SK-N-SH treated with all-trans-retinoic acid at 6 μM for 48 hours (cell line): ENCODE measurements around the gene FAM237B.

Source experiments
- ATAC-seq: fragments of 200-7000 bp; cut with Tn5 transposase; 3 replicates; pipeline ENCODE4 v1.9.1; 2020; ENCODE audit warnings: mild to moderate bottlenecking, moderate library complexity
- ARNTL ChIP-seq: fragments of 450-650 bp; formaldehyde crosslinking; IDR thresholded peaks from 2 replicates; pipeline ENCODE4 v1.5.0; 2020; ENCODE audit warnings: low read depth, mild to moderate bottlenecking, moderate library complexity, borderline replicate concordance
- BACH2 ChIP-seq: fragments of 250-450 bp; sonication (Bioruptor Pico); IDR thresholded peaks from 2 replicates; pipeline ENCODE4 v1.9.0; 2021; ENCODE audit warnings: mild to moderate bottlenecking, borderline replicate concordance
- CREB5 ChIP-seq: fragments of 250-450 bp; sonication (Bioruptor Pico); IDR thresholded peaks from 2 replicates; pipeline ENCODE4 v1.5.1; 2020; ENCODE audit warnings: low read depth, mild to moderate bottlenecking, moderate library complexity
- CSDC2 ChIP-seq: fragments of 250-450 bp; sonication (Bioruptor Pico); IDR thresholded peaks from 2 replicates; pipeline ENCODE4 v1.5.0; 2020; ENCODE audit warnings: mild to moderate bottlenecking, moderate library complexity
- CSRNP3 ChIP-seq: fragments of 250-450 bp; sonication (Bioruptor Pico); IDR thresholded peaks from 2 replicates; pipeline ENCODE4 v1.5.1; 2021; ENCODE audit warnings: mild to moderate bottlenecking, moderate library complexity
- ESRRG ChIP-seq: fragments of 250-450 bp; sonication (Bioruptor Pico); IDR thresholded peaks from 2 replicates; pipeline ENCODE4 v1.6.1; 2021; ENCODE audit warnings: mild to moderate bottlenecking
- GLIS3 ChIP-seq: fragments of 250-450 bp; sonication (Bioruptor Pico); IDR thresholded peaks from 2 replicates; pipeline ENCODE4 v1.5.0; 2020; ENCODE audit warnings: mild to moderate bottlenecking, moderate library complexity
- ISL1 ChIP-seq: fragments of 250-450 bp; sonication (Bioruptor Pico); IDR thresholded peaks from 2 replicates; pipeline ENCODE4 v2.1.2; 2022; ENCODE audit warnings: mild to moderate bottlenecking, moderate library complexity
- OSR1 ChIP-seq: fragments of 250-450 bp; sonication (Bioruptor Pico); IDR thresholded peaks from 2 replicates; pipeline ENCODE4 v1.8.0; 2022; ENCODE audit warnings: moderate library complexity, mild to moderate bottlenecking, inconsistent platforms
- PATZ1 ChIP-seq: fragments of 250-450 bp; sonication (Bioruptor Pico); IDR thresholded peaks from 2 replicates; pipeline ENCODE4 v1.8.0; 2020; ENCODE audit warnings: mild to moderate bottlenecking, moderate library complexity, borderline replicate concordance
- POU6F1 ChIP-seq: fragments of 250-450 bp; sonication (Bioruptor Pico); IDR thresholded peaks from 2 replicates; pipeline ENCODE4 v1.8.0; 2021; ENCODE audit warnings: low read depth, mild to moderate bottlenecking, moderate library complexity, borderline replicate concordance
- PPARA ChIP-seq: fragments of 250-450 bp; sonication (Bioruptor Pico); IDR thresholded peaks from 2 replicates; pipeline ENCODE4 v1.5.0; 2020; ENCODE audit warnings: mild to moderate bottlenecking, borderline replicate concordance
- RARB ChIP-seq: fragments of 250-450 bp; sonication (Bioruptor Pico); IDR thresholded peaks from 2 replicates; pipeline ENCODE4 v1.8.0; 2021; ENCODE audit warnings: mild to moderate bottlenecking, moderate library complexity
- TCF4 ChIP-seq: fragments of 250-450 bp; sonication (Bioruptor Pico); IDR thresholded peaks from 2 replicates; pipeline ENCODE4 v1.8.0; 2021; ENCODE audit warnings: mild to moderate bottlenecking, moderate library complexity, borderline replicate concordance
- TOX ChIP-seq: fragments of 250-450 bp; sonication (Bioruptor Pico); IDR thresholded peaks from 2 replicates; pipeline ENCODE4 v1.8.0; 2021; ENCODE audit warnings: mild to moderate bottlenecking, moderate library complexity, borderline replicate concordance
- ZC3H10 ChIP-seq: fragments of 250-450 bp; sonication (Bioruptor Pico); IDR thresholded peaks from 2 replicates; pipeline ENCODE4 v1.5.1; 2021; ENCODE audit warnings: mild to moderate bottlenecking, moderate library complexity
- ZFP3 ChIP-seq: fragments of 250-450 bp; sonication (Bioruptor Pico); IDR thresholded peaks from 2 replicates; pipeline ENCODE4 v1.5.0; 2020; ENCODE audit warnings: mild to moderate bottlenecking, moderate library complexity
- ZFP30 ChIP-seq: fragments of 450-650 bp; formaldehyde crosslinking; IDR thresholded peaks from 2 replicates; pipeline ENCODE4 v1.5.0; 2022; ENCODE audit warnings: mild to moderate bottlenecking, moderate library complexity
- ZNF565 ChIP-seq: fragments of 450-650 bp; formaldehyde crosslinking; conservative IDR thresholded peaks from 2 replicates; pipeline ENCODE4 v1.5.0; 2020; ENCODE audit warnings: low read depth, mild to moderate bottlenecking, moderate library complexity
- ZNF70 ChIP-seq: fragments of 450-650 bp; formaldehyde crosslinking; IDR thresholded peaks from 2 replicates; pipeline ENCODE4 v1.5.0; 2020; ENCODE audit warnings: mild to moderate bottlenecking, moderate library complexity
- ZNF8 ChIP-seq: fragments of 450-650 bp; formaldehyde crosslinking; IDR thresholded peaks from 2 replicates; pipeline ENCODE4 v1.5.0; 2020; ENCODE audit warnings: mild to moderate bottlenecking, moderate library complexity

The FAM237B gene

GRCh38 chr7:90349305-90349704 lies 28.2 kb upstream of the FAM237B start:
- no peak for TF ChIP-seq ZNF8 (CRISPR knock-in tag)
- TF ChIP-seq TOX (CRISPR knock-in tag): no peak
- no peak for TF ChIP-seq ZFP30 (CRISPR knock-in tag)
- TF ChIP-seq, all 23 proteins: peak for 0
- no peak for ATAC-seq

GRCh38 chr7:90347759-90348158 lies 26.7 kb upstream of the FAM237B start:
- ATAC-seq: no peak
- TF ChIP-seq BACH2 (CRISPR knock-in tag): no peak
- no peak for TF ChIP-seq PATZ1

GRCh38 chr7:90346336-90347125 lies 25.4 kb upstream of the FAM237B start, which contains the start of gene GTPBP10:
TSS of gene GTPBP10 (plus strand) at chr7:90346716. CDS start at chr7:90346742, 26 bp downstream.
- peak; percentile 66; the same call in 1 of the 2 replicates for TF ChIP-seq RARB
- 0 out of 2 replicates have a peak, but pooled peaks have one; percentile 27 for TF ChIP-seq TCF4 (CRISPR knock-in tag)
- 0 out of 2 replicates have a peak, but pooled peaks have one; percentile 12 for TF ChIP-seq CREB5 (CRISPR knock-in tag)
- no peak for TF ChIP-seq POU6F1 (CRISPR knock-in tag)
- TF ChIP-seq CSRNP3 (CRISPR knock-in tag): no peak; the same call in 1 of the 2 replicates
- TF ChIP-seq ZNF70: no peak
- peak; percentile 53; the same call in 1 of the 2 replicates for TF ChIP-seq CSDC2 (CRISPR knock-in tag)
- TF ChIP-seq ARNTL (CRISPR knock-in tag): no peak
- TF ChIP-seq ZC3H10: no peak
- TF ChIP-seq ZNF8 (CRISPR knock-in tag): no peak
- peak; percentile 73; the same call in 1 of the 2 replicates for TF ChIP-seq ZFP3 (CRISPR knock-in tag)
- no peak for TF ChIP-seq OSR1
- TF ChIP-seq GLIS3 (CRISPR knock-in tag): 0 out of 2 replicates have a peak, but pooled peaks have one; percentile 33
- no peak for TF ChIP-seq TOX (CRISPR knock-in tag)
- TF ChIP-seq PPARA (CRISPR knock-in tag): no peak
- TF ChIP-seq ZFP30 (CRISPR knock-in tag): no peak
- TF ChIP-seq ESRRG (CRISPR knock-in tag): no peak
- no peak for TF ChIP-seq ISL1
- no peak for TF ChIP-seq BACH2 (CRISPR knock-in tag)
- no peak for TF ChIP-seq ZNF565
- TF ChIP-seq, all 23 proteins: peak for 6
- ATAC-seq: peak; percentile 96

- TF ChIP-seq ZFP30 (CRISPR knock-in tag): no peak
- peak; percentile 69 for ATAC-seq
Measured at GRCh38 chr7:90345595-90346335, 24.7 kb upstream of the FAM237B start.
